GM23338 (cell line): Measurements from ENCODE around the gene KCNH5. TPM values are rescaled to one million over a fixed set of nuclear protein-coding genes. Genes with fewer than 3 reads are reported as not detected.
A peak's percentile ranks its signal among the peaks of the same experiment; 100 is the strongest.

Source experiments
- ATAC-seq: fragments of 200-7000 bp; cut with Tn5 transposase; 3 replicates; pipeline ENCODE4 v1.9.1; 2020
- DNase-seq: peaks from one replicate; pipeline ENCODE4 v3.0.0-alpha.2; 2015; ENCODE audit warnings: low spot score
- H2AFZ ChIP-seq: fragments of 200-600 bp; sonication (generic); 2 replicates; pipeline ENCODE4 v1.8.0; 2016; ENCODE audit warnings: antibody characterized with exemption, mild to moderate bottlenecking, moderate library complexity
- H3F3A ChIP-seq: fragments of 200-600 bp; sonication (generic); replicated peaks from 2 replicates; pipeline ENCODE4 v1.8.0; 2017; ENCODE audit warnings: antibody characterized with exemption, mixed run types, low read depth
- H3K27ac ChIP-seq: fragments of 200-600 bp; sonication (generic); 2 replicates; pipeline ENCODE4 v1.6.1; 2016; ENCODE audit warnings: low read depth
- H3K27me3 ChIP-seq: fragments of 200-600 bp; sonication (generic); 2 replicates; pipeline ENCODE4 v1.8.0; 2016; ENCODE audit warnings: mild to moderate bottlenecking, mixed run types, moderate library complexity; ENCODE audit not compliant: insufficient read depth
- H3K36me3 ChIP-seq: fragments of 200-600 bp; sonication (generic); 2 replicates; pipeline ENCODE4 v1.8.0; 2016; ENCODE audit warnings: mild to moderate bottlenecking; ENCODE audit not compliant: insufficient read depth
- H3K4me1 ChIP-seq: fragments of 200-600 bp; sonication (generic); 2 replicates; pipeline ENCODE4 v1.8.0; 2016; ENCODE audit warnings: mild to moderate bottlenecking, moderate library complexity; ENCODE audit not compliant: insufficient read depth
- H3K4me2 ChIP-seq: fragments of 200-600 bp; sonication (generic); 2 replicates; pipeline ENCODE4 v1.7.1; 2017; ENCODE audit warnings: mixed run types
- H3K4me3 ChIP-seq: fragments of 200-600 bp; sonication (generic); 2 replicates; pipeline ENCODE4 v1.6.1; 2016; ENCODE audit warnings: mixed run types
- H3K79me2 ChIP-seq: fragments of 200-600 bp; sonication (generic); replicated peaks from 2 replicates; pipeline ENCODE4 v1.8.0; 2017; ENCODE audit warnings: mild to moderate bottlenecking; ENCODE audit not compliant: insufficient read depth
- H3K9me2 ChIP-seq: fragments of 200-600 bp; sonication (generic); 2 replicates; pipeline ENCODE4 v1.8.0; 2017; ENCODE audit not compliant: insufficient read depth
- H4K20me1 ChIP-seq: fragments of 200-600 bp; sonication (generic); replicated peaks from 2 replicates; pipeline ENCODE4 v1.8.0; 2017; ENCODE audit warnings: mild to moderate bottlenecking; ENCODE audit not compliant: insufficient read depth
- H3K27ac Mint-ChIP-seq: 2 replicates; pipeline ENCODE4 v1.8.0; 2020; ENCODE audit warnings: inconsistent platforms, mild to moderate bottlenecking, moderate library complexity, mixed read lengths
- H3K27me3 Mint-ChIP-seq: 3 replicates; pipeline ENCODE4 v1.8.0; 2022; ENCODE audit warnings: low read depth, mild to moderate bottlenecking, moderate library complexity, mixed read lengths, inconsistent platforms; ENCODE audit not compliant: insufficient read depth, poor library complexity
- H3K36me3 Mint-ChIP-seq: 3 replicates; pipeline ENCODE4 v1.8.0; 2021; ENCODE audit warnings: low read depth, mild to moderate bottlenecking, inconsistent platforms, moderate library complexity, mixed read lengths
- H3K4me1 Mint-ChIP-seq: 3 replicates; pipeline ENCODE4 v1.8.0; 2020; ENCODE audit warnings: mild to moderate bottlenecking, inconsistent platforms, mixed read lengths
- H3K4me3 Mint-ChIP-seq: 3 replicates; pipeline ENCODE4 v1.8.0; 2021; ENCODE audit warnings: moderate library complexity, mild to moderate bottlenecking, inconsistent platforms, mixed read lengths
- H3K9me3 Mint-ChIP-seq: 3 replicates; pipeline ENCODE4 v1.8.0; 2020; ENCODE audit warnings: moderate library complexity, mild to moderate bottlenecking, inconsistent platforms, mixed read lengths
- CREB1 ChIP-seq: fragments of 250-450 bp; sonication (Bioruptor Pico); IDR thresholded peaks from 2 replicates; pipeline ENCODE4 v1.5.0; 2020; ENCODE audit warnings: low read depth, mild to moderate bottlenecking, moderate library complexity
- EZH2 ChIP-seq: fragments of 200-600 bp; sonication (generic); IDR thresholded peaks from one replicate; pipeline ENCODE4 v1.8.0; 2017; ENCODE audit warnings: antibody characterized with exemption, mild to moderate bottlenecking, low read depth; ENCODE audit not compliant: unreplicated experiment
- REST ChIP-seq: IDR thresholded peaks from one replicate; pipeline ENCODE4 v1.6.1; 2018; ENCODE audit warnings: antibody characterized with exemption; ENCODE audit not compliant: unreplicated experiment
- ZNF114 ChIP-seq: fragments of 250-450 bp; sonication (Bioruptor Pico); IDR thresholded peaks from 2 replicates; pipeline ENCODE4 v1.5.0; 2020; ENCODE audit warnings: mild to moderate bottlenecking, moderate library complexity
- ZNF331 ChIP-seq: fragments of 250-450 bp; sonication (Bioruptor Pico); IDR thresholded peaks from 2 replicates; pipeline ENCODE4 v1.5.0; 2020; ENCODE audit warnings: low read depth, mild to moderate bottlenecking, moderate library complexity
- polyA plus RNA-seq: library from polyadenylated mRNA; unstranded; fragments of >200 nt; fragmentation: Nextera tagmentation; extraction: Ambion mirVana; gene quantifications from 2 replicates; pipeline ENCODE4 v1.2.1, GENCODE V29; 2016
- total RNA-seq: library from RNA; depleted of rRNA; stranded (reverse); fragments of >200 nt; shearing (Covaris generic); gene quantifications from 2 replicates; pipeline ENCODE4 v1.2.3, GENCODE V29; 2014
- TF ChIP-seq, protein P1 (sequence below), 2 experiments: fragments of 200-600 bp in 1 of 2; sonication (generic) in 1 of 2; conservative IDR thresholded peaks; 2 replicates each; pipeline versions ENCODE4 v1.5.1 to v1.6.1; 2016 to 2017; ENCODE audit warnings: antibody characterized with exemption in 2 of 2, low read depth in 2 of 2, mild to moderate bottlenecking in 2 of 2, moderate library complexity in 1 of 2

KCNH5 gene
- total and polyA plus RNA-seq, 2 experiments from 2014 or later: 0.71 to 0.83 TPM

DNA sequence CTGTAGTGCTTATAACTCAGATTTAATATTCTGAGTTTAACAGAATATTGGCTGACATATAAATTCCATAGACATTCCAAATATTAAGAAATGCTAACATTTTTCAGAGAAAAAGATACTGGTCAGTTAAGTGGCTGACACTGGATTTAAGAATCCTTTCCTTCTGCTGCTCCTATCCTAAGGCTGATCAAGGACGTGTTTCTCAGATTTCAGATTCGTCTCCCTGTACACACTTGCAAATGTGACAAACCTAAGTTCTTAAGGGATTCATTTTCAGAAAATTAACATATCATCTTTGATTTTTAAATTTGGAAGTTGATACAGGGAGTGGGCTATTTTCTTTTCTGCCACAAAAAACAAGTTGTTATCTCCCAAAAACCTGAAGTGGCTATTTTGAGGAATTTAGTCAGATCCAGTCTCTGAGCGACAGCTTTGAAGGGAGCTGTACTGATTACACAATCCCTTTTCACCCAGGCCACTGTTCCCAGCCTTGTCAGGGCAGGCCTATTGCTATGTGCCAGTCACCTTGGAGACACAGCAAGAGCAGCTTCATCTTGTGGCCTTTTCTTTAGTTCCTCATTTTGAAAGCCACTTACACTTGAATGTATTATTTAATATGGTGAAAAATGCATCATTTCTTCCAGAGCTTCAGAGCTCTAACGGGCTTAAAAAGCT lies 370.6 kb downstream of the KCNH5 start:
- H3K27me3 Mint-ChIP-seq: no peaks in the 10 kb centered on the region
- no peaks in the 10 kb centered on the region for H3F3A ChIP-seq
- H3K4me2 ChIP-seq: no peak overlapping the region
- H3K9me3 Mint-ChIP-seq: no peaks in the 10 kb centered on the region
- no peaks in the 10 kb centered on the region for H3K27me3 ChIP-seq
- H2AFZ ChIP-seq: no peak overlapping the region
- H3K4me3 ChIP-seq: no peak overlapping the region
- no peak overlapping the region for H3K27ac ChIP-seq
- ATAC-seq (peak; percentile 31; the same call in 2 of the 3 replicates), DNase-seq (no peak)
- no peak overlapping the region for H3K4me3 Mint-ChIP-seq
- TF ChIP-seq ZNF114 (CRISPR knock-in tag) (no peak), CREB1 (CRISPR knock-in tag) (no peak), EZH2 (no peak), ZNF331 (CRISPR knock-in tag) (no peak)
- H3K36me3 Mint-ChIP-seq: no peaks in the 10 kb centered on the region
- no peaks in the 10 kb centered on the region for H3K79me2 ChIP-seq
- no peaks in the 10 kb centered on the region for H4K20me1 ChIP-seq
- no peaks in the 10 kb centered on the region for H3K36me3 ChIP-seq
- no peak overlapping the region for H3K27ac Mint-ChIP-seq
- no peaks in the 10 kb centered on the region for H3K9me2 ChIP-seq
- H3K4me1 ChIP-seq: no peaks in the 10 kb centered on the region
- H3K4me1 Mint-ChIP-seq: no peaks in the 10 kb centered on the region

DNA sequence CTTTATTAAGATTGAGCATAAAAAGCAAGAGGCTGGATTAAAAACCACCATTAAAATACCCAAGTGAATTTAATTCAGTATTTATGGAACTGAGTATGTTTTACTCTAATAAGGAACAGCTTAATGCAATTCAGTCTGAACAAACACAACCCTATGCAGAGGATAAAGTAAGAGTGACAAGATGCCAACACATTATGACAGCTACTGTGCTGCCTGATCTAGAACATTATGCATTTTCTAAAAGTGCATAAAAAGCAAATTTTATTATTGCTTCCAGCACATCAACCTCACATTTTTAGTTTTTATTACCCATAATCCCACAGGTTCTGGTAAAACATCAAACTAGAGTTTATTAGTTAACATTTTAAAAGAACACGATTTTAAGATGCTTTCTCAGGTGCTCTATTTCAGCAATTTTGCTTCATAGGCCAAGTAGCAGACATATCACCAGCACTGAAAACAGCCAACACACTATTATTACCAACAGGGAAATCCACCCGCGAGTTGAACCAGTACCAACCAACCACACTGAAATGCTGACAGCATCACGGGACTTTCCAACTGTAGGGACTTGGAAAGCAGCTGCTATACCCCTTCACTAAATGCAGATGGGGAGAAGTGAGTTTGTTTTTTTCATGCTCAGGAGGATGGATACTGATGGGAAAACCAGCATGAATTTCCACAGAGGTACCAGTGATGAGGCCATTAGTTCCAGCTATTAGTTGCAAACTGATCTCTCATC lies 372.1 kb downstream of the KCNH5 start:
- no peak overlapping the region for H3K4me2 ChIP-seq
- Mint-ChIP-seq H3K4me1 (no peaks in the 10 kb centered on the region), H3K4me3 (no peak overlapping the region), H3K27ac (no peak overlapping the region), H3K36me3 (no peaks in the 10 kb centered on the region), H3K27me3 (no peaks in the 10 kb centered on the region), H3K9me3 (no peaks in the 10 kb centered on the region)
- no peak overlapping the region for H3K27ac ChIP-seq
- H3K9me2 ChIP-seq: no peaks in the 10 kb centered on the region
- H3K36me3 ChIP-seq: no peaks in the 10 kb centered on the region
- H3K79me2 ChIP-seq: no peaks in the 10 kb centered on the region
- ATAC-seq (no peak), DNase-seq (no peak)
- no peak overlapping the region for H3K4me3 ChIP-seq
- TF ChIP-seq EZH2 (no peak), REST (no peak)
- TF ChIP-seq, protein P1, sequence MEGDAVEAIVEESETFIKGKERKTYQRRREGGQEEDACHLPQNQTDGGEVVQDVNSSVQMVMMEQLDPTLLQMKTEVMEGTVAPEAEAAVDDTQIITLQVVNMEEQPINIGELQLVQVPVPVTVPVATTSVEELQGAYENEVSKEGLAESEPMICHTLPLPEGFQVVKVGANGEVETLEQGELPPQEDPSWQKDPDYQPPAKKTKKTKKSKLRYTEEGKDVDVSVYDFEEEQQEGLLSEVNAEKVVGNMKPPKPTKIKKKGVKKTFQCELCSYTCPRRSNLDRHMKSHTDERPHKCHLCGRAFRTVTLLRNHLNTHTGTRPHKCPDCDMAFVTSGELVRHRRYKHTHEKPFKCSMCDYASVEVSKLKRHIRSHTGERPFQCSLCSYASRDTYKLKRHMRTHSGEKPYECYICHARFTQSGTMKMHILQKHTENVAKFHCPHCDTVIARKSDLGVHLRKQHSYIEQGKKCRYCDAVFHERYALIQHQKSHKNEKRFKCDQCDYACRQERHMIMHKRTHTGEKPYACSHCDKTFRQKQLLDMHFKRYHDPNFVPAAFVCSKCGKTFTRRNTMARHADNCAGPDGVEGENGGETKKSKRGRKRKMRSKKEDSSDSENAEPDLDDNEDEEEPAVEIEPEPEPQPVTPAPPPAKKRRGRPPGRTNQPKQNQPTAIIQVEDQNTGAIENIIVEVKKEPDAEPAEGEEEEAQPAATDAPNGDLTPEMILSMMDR (conservative IDR thresholded peaks at IDR 0.05; ENCODE audit: low read depth in 2 of 2): no peak
- H3K4me1 ChIP-seq: no peaks in the 10 kb centered on the region
- H4K20me1 ChIP-seq: no peaks in the 10 kb centered on the region
- H3K27me3 ChIP-seq: no peaks in the 10 kb centered on the region
- H3F3A ChIP-seq: no peaks in the 10 kb centered on the region
- no peak overlapping the region for H2AFZ ChIP-seq
